ENCODE measurements around the gene PPP1R14D.

PPP1R14D gene

DNA sequence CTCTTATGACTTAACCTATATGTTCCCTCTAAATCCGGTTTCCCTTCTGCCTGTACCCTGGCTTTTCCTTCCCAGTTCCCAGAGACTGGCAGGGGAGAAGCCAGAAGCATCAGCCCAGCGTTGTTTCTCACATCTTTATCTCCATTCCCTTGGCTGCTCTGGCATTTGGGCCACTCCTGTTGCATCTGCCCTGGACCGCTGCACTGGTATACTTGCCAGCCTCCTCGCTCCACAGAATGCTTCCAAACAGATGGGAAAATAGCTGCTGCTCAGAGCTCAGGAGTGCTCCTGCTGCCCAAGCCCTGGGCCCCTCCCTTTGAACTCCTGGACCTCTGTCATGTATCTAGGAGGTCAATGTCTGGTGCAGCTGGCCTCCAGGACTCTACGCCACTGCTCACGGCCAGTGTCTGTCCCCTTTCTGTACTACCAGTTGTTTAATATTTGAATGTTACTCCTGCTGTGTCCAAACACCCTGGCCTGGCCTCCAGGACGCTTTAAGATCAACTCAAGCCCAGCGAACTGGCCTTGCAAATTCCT is 22.1 kb upstream of the PPP1R14D start:
- DNase-seq, result no peak

DNA sequence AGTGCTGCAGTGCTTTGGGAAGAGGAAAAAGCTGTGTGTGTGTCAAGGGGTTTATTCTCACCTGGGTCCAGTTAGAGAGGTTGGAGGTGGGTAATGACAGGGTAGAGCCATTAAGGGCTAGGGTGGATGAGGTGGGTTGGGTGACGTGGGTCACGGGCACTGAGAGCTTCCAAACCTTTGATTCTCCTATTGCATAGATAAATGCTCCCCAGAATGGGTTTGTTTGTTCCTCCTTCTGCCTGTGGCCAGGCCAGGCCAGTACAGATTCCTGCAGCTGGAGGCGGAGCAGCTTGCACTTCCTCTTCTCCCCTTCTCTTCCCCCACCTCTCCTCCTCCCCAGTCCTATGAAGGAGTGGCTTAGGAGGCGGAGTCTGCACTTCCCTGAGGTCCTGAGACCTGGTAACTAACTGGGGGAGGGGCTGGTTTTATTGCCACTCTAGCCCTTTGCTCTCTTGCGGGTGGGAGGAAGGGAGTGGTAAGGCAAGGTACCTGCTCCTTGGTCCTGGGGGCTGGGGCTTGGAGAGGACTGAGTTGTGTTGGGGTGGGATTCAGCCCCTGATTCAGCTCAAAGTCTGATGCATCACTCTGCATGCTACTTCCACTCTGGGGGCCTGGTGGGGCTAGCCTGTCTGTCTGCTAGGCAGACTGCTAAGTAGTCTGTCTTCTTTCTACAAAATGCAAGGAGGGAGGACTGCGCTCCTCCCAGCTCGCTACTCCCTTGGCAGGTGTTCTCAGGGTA is 18.9 kb upstream of the PPP1R14D start:
- peak; percentile 33 for DNase-seq

DNA sequence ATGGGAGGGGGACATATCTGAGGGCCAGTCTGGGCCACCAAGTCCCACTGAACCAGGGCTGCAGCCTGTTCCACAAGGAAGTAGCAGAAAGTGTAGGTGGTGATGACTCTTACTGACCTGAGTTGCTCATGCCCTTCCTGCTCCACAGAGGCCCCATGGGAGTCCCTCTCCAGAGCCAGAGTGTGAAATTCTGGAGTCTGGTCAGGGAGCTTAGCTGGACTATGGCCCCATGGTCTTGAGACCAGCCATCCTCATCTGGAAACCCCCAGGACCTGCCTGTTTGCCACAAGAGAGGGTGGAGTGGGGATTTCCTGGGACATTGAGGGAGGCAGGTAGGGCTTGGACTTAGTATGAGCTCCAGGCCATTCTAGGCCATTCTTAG is 18.3 kb upstream of the PPP1R14D start:
- DNase-seq, result no peak

DNA sequence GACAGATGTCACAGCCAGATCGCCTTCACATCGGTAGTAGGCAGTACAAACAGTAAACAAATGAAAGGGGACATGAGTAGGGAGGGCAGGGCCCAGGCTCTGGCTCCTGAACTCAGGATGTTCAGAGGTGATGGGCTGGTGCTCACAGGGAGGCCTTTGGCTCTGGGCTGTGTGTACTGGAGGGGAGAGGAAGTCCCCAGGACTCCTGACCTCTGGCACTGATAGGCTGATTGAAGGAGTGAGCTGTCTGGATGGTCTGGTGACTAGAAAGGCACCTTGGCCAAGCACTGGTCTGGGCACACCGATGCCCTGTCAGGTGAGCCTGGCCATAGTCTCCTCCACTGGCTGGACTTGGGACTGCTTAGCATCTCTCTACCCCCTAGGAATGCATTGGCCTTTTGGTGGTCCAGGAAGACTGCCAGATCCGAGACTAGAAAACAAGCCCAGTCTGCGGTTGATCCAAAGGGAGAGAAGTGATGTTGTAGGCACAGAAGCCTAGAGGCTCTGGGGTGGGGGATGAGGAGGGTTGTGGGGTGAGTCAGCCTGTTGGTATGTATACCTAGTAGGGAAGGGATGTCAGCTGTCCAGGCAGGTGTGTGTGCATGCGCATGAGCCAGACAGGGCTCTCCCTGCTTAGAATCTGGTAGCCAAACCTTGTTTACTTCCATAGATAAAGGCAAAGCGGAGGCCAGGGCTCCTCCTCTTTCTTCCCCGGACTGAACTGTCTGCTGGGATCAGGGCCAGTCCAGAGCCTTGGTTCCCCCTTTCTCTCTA is 17.2 kb upstream of the PPP1R14D start:
- DNase-seq, result no peak

DNA sequence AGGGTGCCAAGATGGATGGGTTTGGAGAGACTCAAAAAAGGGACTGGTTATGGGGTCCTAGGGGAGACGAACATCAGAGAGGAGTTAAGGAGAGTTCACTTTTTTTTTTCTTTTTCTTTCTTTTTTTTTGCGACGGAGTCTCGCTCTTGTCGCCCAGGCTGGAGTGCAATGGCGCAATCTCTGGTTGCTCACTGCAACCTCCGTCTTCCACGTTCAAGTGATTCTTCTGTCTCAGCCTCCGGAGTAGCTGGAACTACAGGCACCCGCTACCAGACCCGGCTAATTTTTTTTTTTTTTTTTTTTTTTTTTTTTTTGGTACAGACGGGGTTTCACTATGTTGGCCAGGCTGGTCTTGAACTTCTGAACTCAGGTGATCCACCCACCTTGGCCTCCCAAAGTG is 16.5 kb upstream of the PPP1R14D start:
- no peak for DNase-seq

DNA sequence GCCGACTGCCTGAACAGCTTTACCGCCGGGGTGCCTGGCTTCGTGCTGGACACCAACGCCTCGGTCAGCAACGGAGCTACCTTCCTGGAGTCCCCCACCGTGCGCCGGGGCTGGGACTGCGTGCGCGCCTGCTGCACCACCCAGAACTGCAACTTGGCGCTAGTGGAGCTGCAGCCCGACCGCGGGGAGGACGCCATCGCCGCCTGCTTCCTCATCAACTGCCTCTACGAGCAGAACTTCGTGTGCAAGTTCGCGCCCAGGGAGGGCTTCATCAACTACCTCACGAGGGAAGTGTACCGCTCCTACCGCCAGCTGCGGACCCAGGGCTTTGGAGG is 16.2 kb upstream of the PPP1R14D start:
- DNase-seq, result peak; percentile 47

DNA sequence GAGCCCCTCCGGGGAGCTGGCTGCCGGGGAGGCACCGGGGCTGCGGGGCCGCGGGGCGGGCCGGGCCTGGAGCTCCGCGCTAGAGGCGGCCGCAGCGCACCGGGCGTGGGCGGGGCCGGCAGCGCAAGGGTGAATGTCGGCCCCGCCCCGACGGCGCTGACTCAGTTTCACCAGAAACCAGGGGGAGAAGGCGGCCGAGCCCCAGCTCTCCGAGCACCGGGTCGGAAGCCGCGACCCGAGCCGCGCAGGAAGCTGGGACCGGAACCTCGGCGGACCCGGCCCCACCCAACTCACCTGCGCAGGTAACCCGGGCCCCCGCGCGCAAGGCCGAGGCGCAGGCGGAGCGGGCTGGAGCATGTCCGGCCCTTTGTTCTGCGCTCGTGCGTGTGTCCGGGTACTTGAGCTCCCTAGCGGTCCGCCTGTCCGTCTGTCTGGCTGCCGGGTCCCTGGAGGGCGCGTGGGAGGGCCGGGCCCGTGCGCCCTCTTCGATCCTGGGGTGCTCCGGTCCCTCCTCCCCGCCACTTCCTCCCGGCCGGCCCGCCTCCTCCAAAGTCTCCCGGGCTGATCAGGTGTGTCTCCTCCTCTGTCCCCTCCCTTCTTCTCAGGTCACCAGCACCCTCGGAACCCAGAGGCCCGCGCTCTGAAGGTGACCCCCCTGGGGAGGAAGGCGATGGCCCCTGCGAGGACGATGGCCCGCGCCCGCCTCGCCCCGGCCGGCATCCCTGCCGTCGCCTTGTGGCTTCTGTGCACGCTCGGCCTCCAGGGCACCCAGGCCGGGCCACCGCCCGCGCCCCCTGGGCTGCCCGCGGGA is 15.6 kb upstream of the PPP1R14D start, which contains the start of gene SPINT1:
Gene SPINT1, plus strand, starts transcription at position 164 of the 811 bp plus-strand sequence. Its CDS starts 507 bp downstream, at position 671.
- DNase-seq, result peak; percentile 65

DNA sequence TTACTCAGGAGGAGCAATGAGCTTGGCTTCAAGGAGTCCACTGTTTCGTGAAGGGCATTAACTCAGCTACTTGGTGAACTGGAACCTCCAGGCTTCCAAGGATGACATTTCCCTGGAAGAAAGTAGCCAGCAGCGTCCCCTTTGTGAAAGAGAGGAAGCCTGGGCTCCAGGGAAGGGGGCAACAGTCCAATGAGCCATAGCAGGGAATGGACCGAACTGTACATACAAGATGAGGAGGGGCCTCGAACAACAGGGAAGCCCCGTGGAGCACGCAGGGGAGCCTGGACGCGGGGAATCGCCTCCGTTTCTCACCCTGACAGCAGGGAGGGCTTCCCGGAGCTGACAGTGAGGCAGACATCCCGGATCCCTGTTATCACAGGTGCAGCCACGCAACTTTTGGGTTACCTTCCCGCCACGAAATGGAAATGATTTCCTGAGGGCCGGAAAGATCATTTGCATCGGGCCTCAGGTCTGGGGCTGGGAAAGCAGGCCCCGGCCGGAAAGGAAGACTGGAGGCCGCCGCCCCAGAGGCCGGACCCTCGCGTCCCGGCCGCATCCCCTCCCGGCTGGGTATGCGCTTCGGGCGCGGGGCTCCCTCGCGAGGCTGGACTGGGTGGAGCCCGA is 14.9 kb upstream of the PPP1R14D start:
- no peak for DNase-seq

DNA sequence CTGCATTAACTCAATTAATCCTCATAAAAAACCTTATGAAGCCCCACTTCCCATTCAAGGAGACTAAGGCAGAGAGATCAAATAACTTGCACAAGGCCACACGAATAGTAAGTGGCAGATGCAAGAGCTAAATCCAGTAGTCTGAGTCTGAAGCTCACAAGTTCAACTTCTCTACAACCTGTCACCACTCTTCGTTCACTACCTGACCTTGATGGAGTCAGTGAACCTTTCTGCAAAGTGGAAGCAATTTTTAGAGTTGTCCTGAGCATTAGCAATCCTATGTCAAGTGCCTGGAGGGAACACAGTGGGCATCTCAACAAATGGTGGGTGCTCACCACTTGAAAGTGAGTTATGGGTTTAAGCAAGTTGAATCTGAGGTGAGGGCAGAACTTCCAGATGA is 13.2 kb upstream of the PPP1R14D start:
- DNase-seq, result no peak

DNA sequence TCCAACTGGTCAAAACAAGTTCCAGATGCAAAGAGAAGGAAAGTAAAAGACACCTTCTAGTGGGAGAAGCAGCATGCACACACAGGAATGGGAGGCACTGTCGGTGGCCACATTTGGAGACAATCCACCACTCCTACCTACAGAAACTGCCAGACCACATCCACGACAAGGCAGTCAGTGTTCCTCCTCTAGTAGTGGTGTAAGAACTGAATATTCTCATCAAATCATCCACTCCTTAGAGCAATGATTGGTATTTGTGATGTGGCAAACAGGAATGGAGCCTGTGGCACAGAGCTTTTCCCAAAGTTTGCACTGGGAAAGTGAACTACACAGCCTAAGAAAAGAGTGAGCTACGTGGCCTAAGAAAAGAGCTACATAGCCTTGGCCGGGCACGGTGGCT is 10.2 kb upstream of the PPP1R14D start:
- DNase-seq, result no peak

DNA sequence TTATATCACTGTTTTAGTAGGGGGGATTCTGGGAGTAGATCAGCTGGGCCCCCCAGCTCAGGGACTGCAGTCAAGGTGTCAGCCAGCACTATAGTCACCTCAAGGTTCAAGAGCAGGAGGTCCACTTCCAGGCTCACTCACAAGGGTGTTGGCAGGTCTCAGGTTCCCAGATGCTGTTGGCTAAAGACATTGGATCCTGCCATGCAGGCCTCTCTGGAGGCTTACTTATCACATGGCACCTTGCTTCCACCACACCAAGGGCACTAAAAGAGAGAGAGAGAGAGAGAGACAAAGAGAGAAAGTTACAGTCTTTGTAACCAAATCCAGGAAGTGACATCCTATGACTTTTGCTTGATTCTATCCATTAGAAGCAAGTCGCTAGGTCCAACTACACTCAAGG is 7.5 kb upstream of the PPP1R14D start:
- no peak for DNase-seq

DNA sequence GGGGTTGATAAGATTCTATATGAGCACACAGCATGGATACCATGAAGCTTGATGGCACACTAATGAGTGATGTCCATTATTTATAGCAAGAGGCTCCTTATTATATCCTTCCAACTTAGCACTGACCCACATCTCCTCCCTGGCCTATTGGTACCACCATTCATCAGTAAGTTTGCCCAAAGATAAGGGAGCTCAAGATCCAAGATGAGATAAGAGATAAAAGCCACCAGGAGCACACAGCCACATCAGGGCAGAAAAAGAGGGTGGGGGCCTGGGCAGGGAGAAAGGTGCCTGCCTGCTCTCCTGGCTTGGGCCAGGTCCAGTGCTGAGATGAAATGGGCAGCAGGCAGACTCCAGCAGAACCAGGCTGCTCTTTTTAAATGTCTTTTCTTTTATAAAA is 4.4 kb upstream of the PPP1R14D start:
- DNase-seq, result no peak

DNA sequence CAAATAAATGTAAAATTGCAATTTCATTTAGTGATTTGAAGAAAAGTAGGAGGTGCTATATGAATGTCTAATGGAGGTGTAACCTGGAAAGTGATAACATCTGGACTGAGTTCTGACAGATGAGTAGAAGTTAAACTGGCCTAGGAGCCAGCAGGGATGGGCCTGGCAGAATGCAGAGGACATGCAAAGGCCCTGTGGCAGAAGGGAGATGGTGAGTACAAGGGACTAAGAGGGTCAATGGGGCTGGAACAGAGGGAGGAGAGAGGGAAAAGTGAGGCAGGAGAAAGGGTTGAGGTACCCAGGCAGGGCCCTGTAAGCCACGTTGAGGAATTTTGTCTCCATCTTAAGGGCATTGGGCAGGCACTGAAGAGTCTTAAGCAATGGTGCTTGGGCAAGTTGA is 3.4 kb upstream of the PPP1R14D start:
- no peak for DNase-seq

DNA sequence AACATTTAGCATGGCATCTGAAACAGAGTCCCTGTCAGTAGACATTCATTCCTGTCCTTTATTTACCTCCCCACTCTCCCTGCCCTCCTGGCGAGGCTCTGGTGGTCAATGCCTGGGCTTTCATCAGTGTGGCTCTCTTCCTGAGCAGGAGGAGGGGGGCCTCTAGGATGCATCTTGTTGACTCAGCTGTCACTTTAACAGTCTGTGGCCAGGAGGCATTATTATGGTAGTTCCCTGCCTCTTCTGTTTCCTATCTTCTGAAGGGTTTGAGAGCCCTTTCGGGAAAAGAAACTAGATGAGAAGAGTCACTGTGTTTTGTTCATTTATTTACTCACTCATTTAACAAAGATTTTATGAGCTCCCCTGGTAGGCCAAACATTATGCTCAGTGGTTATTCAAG is 2.4 kb upstream of the PPP1R14D start:
- DNase-seq, result no peak

DNA sequence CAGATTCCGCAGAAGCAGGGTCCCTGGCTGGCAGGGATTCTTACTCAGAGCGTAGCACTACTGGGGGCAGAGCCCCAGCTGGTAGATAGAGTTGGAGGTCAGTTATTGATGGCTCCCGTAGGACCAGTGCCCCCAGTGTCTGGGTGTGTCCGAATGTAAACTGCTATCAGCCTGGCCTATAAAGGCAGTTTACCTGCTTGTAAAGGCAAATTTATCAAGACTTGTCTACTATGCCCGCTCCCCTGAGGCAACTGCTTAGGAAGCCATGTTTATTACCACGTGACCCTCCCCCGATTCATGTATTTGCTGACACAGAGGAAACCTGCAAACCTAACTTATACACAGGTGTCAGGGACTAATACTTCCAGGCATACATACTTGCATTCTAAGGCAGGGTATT is 607 bp upstream of the PPP1R14D start:
- DNase-seq, result no peak

DNA sequence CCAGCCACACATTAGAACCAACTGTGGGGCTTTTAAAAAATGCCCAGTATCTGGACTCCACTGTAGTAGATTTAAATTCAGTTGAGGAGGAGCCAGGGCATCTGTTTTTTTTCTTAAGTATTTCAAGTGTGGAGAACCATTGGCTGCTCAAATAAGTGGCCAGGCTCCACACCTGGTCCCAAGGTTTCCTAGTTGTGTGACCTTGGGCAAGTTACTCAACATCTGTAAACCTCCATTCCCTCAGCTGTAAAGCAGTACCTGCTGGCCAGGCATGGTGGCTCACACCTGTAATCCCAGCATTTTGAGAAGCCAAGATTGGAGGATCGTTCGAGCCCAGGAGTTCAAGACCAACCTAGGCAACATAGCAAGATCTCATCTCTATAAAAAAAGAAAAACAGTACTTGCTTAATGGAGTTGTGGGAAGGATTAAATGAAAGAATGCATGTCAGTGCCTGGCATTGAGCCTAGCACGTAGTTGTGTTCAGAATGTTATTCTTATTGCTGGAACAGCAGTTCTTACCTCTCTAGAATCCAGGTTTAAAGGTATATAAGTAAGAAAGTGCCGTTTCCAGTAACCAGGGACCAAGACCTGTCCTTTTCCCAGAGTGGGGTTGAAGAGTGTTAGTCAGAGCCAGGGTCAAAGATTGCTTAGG is 2.0 kb downstream of the PPP1R14D start:
- DNase-seq, result no peak

DNA sequence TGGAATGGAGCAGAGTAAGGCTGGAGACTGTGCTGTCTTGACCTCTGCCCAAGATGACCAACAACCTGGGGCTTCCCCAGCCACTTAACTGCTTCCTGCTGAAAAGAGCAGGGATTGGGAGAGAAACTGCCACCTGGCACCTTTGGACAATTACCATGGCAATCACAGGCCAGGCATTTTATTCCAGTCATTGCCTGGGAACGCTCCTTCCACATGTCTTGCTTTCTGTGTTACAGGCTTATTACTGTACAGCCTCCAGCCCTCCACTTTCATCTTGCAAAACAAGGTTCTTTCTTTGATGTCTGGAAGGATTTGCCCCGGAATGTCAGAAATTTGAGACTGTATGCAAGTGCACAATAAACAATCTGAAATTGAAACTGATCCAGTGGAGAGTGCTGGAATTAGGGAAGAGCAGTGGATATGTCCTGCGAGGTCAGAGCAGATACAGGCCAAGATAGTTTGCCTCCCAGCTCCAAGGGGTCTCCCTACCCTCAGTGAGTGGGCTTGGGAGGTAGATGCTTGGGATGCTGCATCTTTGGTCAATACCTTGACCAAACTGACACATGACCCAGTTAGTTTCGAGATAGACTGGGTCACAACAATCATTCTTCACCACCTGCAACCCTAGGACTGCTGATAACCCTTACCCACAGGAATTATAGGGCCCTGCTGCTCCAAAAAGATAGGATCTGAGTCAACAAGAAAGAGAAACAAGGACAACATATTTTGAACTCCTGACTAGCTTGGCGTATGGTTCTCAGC is 2.7 kb downstream of the PPP1R14D start:
- no peak for DNase-seq

DNA sequence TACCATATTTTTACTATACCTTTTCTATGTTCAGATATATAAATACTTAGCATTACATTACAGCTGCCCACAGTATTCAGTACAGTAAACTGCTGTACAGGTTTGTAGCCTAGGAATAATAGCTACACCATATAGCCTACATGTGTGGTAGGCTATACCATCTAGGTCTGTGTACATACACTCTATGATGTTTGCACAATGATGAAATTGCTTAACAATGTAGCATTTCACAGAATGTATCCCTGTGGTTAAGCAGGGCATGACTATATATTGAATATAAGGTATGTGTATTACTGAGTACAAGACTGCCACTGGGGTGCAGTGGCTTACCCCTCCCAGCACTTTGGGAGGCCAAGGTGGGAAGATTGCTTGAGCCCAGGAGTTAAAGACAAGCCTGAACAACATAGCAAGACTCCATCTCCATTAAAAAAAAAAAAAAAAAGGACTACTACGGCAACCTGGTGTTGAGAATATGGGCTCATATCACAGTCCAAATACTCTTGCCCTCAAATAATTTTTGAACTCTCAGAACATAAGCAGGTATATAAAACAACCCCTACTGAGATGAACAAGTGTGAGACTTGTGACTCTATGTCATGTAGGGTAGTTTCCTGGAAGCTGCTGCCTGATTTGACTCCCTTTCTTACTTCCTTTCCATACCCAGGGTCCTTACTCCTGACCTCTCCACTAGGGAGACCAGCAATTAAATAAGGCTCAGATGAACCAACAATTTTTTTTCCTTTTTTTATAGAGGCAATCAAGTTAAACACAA is 4.8 kb downstream of the PPP1R14D start:
- no peak for DNase-seq

DNA sequence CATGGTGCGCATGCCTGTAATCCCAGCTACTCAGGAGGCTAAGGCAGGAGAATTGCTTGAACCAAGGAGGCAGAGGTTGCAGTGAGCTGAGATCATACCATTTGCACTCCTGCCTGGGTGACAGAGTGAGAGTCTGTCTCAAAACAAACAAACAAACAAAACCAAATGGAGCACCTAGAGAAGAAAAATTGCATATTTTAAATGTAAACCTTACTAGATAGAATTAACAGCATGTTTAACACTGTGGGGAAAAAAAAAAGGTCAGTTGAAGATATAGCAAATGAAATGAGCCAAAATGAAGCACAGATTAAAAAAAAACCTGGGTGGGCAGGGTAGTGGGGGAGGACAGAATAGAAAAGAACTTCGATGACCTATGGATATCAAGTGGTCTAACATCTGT is 7.3 kb downstream of the PPP1R14D start:
- DNase-seq, result no peak

DNA sequence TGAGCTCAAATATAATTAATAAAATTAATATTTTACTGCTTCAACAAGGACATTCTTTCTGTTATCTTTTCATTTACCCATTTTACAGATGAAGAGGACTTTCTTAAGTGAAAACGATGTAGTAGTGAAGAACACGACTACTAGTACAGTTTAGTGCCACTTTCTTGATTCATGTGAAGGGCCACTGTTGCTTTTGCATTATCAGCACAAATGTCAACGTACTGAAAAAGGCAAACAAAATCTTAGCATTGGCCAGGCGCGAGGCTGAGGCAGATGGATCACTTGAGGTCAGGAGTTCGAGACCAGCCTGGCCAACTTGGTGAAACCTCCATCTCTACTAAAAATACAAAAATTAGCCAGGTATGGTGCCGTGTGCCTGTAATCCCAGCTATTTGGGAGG is 9.5 kb downstream of the PPP1R14D start:
- DNase-seq, result no peak

Measured in CD4-positive, alpha-beta T cell treated with Interleukin-6 for 4 hours (primary cell).